ENCODE results near the gene LHFPL3.
"Not testable (repeated sequence)": the region's sequence is repeated elsewhere in the genome, so short reads cannot be mapped to it uniquely, and the experiment has no call there.

DNA sequence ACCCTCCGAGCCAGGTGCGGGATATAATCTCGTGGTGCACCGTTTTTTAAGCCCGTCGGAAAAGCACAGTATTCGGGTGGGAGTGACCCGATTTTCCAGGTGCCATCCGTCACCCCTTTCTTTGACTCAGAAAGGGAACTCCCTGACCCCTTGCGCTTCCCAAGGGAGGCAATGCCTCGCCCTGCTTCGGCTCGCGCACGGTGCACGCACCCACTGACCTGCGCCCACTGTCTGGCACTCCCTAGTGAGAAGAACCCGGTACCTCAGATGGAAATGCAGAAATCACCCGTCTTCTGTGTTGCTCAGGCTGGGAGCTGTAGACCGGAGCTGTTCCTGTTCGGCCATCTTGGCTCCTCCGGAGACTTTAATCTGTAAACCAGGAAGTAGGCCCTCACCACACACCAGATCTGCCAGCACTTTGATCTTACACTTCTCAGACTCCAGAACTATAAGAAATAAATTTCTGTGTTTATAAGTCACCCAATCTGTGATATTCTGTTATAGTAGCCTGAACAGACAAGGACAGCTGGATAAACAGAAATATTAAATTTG lies 235.0 kb downstream of the LHFPL3 start:
- TF ChIP-seq, protein P1, sequence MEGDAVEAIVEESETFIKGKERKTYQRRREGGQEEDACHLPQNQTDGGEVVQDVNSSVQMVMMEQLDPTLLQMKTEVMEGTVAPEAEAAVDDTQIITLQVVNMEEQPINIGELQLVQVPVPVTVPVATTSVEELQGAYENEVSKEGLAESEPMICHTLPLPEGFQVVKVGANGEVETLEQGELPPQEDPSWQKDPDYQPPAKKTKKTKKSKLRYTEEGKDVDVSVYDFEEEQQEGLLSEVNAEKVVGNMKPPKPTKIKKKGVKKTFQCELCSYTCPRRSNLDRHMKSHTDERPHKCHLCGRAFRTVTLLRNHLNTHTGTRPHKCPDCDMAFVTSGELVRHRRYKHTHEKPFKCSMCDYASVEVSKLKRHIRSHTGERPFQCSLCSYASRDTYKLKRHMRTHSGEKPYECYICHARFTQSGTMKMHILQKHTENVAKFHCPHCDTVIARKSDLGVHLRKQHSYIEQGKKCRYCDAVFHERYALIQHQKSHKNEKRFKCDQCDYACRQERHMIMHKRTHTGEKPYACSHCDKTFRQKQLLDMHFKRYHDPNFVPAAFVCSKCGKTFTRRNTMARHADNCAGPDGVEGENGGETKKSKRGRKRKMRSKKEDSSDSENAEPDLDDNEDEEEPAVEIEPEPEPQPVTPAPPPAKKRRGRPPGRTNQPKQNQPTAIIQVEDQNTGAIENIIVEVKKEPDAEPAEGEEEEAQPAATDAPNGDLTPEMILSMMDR (conservative IDR thresholded peaks at IDR 0.05; ENCODE audit: low read depth, low read length) = not testable (repeated sequence)
- not testable (repeated sequence) for TF ChIP-seq EZH2 (IDR thresholded peaks at IDR 0.05; ENCODE audit: borderline replicate concordance, low read depth, low read length, poor library complexity, severe bottlenecking)

Data from A673 (cell line).